ENCODE results near the gene OR4A15.

Gene OR4A15

DNA sequence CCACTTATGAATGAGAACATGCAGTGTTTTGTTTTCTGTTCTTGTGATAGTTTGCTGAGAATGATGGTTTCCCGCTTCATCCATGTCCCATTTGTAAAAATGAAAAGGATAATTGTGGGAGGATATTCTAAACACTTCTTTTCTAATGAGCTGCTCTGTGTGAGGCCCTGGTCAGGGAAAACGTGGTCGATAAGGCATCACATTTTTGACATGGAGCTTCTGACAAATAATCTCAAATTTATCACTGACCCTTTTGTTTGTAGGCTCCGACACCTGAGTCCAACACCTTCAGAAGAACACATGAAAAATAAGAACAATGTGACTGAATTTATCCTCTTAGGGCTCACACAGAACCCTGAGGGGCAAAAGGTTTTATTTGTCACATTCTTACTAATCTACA lies at the start of gene OR4A15:
Gene OR4A15 (plus strand): TSS at position 301 of the 400 bp plus-strand sequence. CDS start 0 bp downstream, at position 301.
- DNase-seq (ENCODE audit: low spot score), result no peak

DNA sequence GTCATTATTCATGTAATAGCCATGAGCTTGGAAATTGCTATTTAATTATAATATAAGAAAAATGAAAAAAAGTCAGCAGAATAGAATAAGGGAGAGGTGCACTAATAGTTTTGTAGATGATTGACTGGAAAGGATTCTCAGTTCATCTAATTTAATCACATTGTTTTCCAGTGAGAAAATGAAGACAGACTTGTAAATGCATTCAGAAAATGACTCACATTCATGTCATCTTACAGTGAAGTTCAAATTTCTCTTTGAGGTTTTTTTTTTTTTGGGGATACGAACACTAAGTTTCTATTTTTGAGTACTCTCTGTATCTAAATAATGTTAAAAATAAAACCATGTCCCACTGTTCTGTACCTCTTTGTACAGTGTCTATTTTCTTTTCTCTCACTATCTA lies 43.3 kb upstream of the OR4A15 start:
- DNase-seq (ENCODE audit: low spot score), result no peak

DNA sequence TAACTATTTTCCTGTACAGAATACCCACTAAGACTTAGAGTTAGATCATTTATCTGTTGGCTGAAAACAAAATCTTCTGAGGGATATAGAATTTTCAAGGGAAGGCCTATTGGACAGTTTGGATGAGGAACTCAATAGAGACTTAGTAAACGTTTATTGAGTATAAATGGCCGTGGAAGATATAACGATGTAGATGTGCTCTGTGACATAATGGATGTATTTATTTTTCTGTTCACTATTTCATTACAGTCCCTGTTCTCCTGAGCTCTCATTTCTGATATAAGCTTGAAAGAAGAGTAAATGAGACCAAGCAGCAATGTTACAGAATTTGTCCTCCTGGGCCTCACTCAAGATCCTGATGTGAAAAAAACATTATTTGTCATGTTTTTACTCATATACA lies 24.9 kb upstream of the OR4A15 start, which contains the start of gene OR4A16:
Gene OR4A16 (plus strand): TSS at position 301 of the 400 bp plus-strand sequence. CDS start 0 bp downstream, at position 301.
- DNase-seq (ENCODE audit: low spot score), result no peak

DNA sequence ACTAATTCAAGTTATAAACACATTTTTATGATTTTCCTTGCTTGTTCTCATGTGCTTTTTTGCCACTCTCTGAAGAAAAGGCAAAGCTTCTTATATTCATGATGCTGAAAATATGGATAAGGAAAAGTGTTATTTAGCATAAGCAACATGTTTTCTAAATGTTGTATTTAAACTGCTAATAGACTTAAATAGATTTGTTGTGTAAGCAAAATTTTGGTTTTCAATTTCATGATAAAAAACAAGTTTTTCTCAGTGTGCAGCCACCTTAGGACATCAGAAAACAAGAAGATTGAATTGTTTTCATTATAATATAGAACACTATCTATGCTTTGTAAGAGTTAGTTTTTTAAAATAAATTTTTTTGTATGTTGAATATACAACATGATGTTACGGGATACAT lies 22.5 kb upstream of the OR4A15 start:
- DNase-seq (ENCODE audit: low spot score), result no peak

DNA sequence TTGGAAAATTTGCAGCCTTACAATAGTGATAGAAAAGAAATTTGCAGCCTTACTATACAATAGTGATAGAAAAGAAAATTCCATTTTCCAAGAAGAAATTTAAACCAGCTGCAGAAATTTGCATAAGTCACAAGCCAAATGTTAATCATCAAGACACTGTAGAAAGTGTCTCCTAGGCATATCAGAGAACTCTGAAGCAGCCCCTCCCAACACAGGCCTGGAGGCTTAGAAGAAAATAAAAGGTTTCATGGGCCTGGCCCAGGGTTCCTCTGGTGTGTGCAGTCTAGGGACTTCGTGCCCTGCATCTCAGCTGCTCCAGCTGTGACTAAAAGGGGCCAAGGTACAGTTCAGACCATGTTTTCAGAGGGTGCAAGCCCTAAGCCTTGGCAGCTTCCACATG lies 18.7 kb upstream of the OR4A15 start:
- no peak for DNase-seq (ENCODE audit: low spot score)

DNA sequence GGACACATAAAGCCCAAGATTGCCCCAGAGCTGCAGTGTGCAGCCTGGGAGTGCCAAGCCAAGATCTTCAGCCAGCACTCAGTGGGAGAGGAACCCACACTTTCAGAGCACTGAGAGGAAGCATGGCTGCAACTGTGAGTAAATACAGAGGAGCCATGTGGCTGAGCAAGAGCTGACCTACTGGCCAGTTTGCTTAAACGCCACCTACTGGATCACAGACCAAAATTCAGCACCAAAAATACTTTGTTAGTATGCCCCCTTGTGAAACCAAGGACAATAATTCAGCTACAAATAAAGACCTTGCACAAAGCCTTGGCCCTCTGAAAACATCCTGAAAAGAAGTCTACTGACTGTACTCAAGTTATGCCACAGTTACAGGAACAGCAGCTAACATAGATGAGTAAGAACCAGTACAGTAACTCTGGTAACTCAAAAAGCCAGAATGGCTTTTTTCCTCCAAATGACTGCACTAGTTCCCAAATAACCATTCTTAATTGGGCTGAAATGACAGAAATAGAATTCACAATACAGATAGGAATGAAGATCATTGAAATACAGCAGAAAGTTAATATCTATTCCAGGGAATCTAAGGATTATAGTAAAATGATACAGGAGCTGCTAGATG lies 10.1 kb upstream of the OR4A15 start:
- no peak for DNase-seq (ENCODE audit: low spot score)

DNA sequence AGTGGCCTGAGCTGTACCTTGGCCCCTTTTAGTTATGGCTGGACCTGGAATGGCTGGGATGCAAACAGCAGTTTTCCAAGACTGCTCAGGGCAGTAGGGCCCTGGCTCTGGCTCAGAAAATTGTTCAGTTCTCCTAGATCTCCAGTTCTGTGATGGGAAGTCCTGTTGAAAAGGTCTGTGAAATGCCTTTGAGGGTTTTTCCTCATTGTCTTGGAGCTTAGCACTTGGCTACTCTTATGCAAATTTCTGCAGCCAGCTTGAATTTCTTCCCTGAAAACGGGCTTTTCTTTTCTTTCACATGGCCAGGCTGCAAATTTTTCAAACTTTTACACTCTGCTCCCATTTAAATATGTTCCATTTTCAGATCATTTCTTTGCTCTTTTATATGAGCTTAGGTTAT lies 33.2 kb downstream of the OR4A15 start:
- no peak for DNase-seq (ENCODE audit: low spot score)

All from putamen (tissue), 1 donor.